Measurements from ENCODE around the gene PCDH9.

The PCDH9 gene

DNA sequence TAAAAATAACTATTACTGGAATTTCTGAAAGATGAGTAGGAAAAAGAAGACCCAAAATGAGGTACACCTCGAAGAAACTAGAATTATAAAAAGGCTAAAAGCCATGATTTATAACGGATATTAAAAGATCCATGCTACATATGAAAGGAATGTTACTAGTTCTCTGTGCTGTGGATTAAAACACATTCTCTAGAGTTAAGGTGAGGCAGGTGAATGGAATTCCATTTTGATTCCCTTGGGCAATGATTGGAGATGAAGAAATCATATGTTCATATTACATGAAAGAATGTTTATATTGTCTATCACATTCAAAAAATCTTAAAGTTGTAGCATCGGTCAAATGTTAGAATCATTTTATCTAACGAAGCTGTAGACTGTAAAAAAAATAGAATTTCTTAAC lies 783.7 kb downstream of the PCDH9 start:
- Histone ChIP-seq H3K27ac (ENCODE audit: low read depth, low read length, poor library complexity, severe bottlenecking) (no peak overlapping the region), H3K36me3 (ENCODE audit: insufficient read depth, low read length) (no peaks in the 10 kb centered on the region), H4K20me1 (ENCODE audit: insufficient read depth, low read length) (no peaks in the 10 kb centered on the region), H3K4me3 (ENCODE audit: low read depth, low read length, poor library complexity, severe bottlenecking) (no peak overlapping the region), H3K4me1 (ENCODE audit: insufficient read depth, low read length, severe bottlenecking) (no peaks in the 10 kb centered on the region), H3K27me3 (ENCODE audit: insufficient read depth, low read length) (no peaks in the 10 kb centered on the region), H3F3A (ENCODE audit: insufficient read depth, low read length) (no peaks in the 10 kb centered on the region), H3K9ac (ENCODE audit: low read length) (no peak overlapping the region), H3K9me3 (ENCODE audit: low read length) (no peaks in the 10 kb centered on the region), H3K79me2 (ENCODE audit: insufficient read depth, low read length) (no peaks in the 10 kb centered on the region), H2AFZ (ENCODE audit: low read length) (peak overlapping the region; percentile 85), H3K4me2 (ENCODE audit: low read length) (no peak overlapping the region), H3K9me2 (ENCODE audit: low read depth, low read length) (no peaks in the 10 kb centered on the region)
- TF ChIP-seq, protein P1, sequence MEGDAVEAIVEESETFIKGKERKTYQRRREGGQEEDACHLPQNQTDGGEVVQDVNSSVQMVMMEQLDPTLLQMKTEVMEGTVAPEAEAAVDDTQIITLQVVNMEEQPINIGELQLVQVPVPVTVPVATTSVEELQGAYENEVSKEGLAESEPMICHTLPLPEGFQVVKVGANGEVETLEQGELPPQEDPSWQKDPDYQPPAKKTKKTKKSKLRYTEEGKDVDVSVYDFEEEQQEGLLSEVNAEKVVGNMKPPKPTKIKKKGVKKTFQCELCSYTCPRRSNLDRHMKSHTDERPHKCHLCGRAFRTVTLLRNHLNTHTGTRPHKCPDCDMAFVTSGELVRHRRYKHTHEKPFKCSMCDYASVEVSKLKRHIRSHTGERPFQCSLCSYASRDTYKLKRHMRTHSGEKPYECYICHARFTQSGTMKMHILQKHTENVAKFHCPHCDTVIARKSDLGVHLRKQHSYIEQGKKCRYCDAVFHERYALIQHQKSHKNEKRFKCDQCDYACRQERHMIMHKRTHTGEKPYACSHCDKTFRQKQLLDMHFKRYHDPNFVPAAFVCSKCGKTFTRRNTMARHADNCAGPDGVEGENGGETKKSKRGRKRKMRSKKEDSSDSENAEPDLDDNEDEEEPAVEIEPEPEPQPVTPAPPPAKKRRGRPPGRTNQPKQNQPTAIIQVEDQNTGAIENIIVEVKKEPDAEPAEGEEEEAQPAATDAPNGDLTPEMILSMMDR (IDR thresholded peaks at IDR 0.05; ENCODE audit: low read length) = no peak
- no peak for TF ChIP-seq EZH2 (IDR thresholded peaks at IDR 0.05; ENCODE audit: borderline replicate concordance, low read length)

DNA sequence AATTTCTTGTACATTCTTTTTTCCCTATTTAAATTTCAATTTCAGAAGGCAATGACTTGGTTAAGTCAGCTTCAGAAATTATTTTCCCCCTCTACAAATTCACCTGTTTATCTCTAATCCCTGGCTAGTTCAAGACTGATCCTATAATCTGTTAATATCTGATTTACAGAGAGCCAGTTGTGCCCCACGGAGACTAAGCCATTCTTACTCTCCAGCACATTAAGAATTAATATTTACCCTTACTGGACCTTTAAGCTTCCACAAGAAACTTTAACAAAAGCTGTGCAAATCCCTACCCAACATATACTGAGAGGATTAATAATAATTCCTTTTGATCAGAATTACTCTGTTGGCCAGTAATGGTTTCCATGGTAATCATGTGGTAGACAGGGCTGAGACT lies 786.2 kb downstream of the PCDH9 start:
- no peak overlapping the region for H3K27ac ChIP-seq (ENCODE audit: low read depth, low read length, poor library complexity, severe bottlenecking)
- no peaks in the 10 kb centered on the region for H3K9me2 ChIP-seq (ENCODE audit: low read depth, low read length)
- no peak overlapping the region for H3K9ac ChIP-seq (ENCODE audit: low read length)
- H3F3A ChIP-seq (ENCODE audit: insufficient read depth, low read length) = no peaks in the 10 kb centered on the region
- TF ChIP-seq, protein P1 (IDR thresholded peaks at IDR 0.05; ENCODE audit: low read length) = no peak
- no peak for TF ChIP-seq EZH2 (IDR thresholded peaks at IDR 0.05; ENCODE audit: borderline replicate concordance, low read length)
- peak overlapping the region; percentile 15; the same call in 1 of the 2 replicates for H2AFZ ChIP-seq (ENCODE audit: low read length)
- no peaks in the 10 kb centered on the region for H3K9me3 ChIP-seq (ENCODE audit: low read length)
- no peak overlapping the region for H3K4me3 ChIP-seq (ENCODE audit: low read depth, low read length, poor library complexity, severe bottlenecking)
- no peak overlapping the region for H3K4me2 ChIP-seq (ENCODE audit: low read length)
- H3K4me1 ChIP-seq (ENCODE audit: insufficient read depth, low read length, severe bottlenecking) = peaks cover 7% of the 10 kb centered on the region
- no peaks in the 10 kb centered on the region for H3K36me3 ChIP-seq (ENCODE audit: insufficient read depth, low read length)
- no peaks in the 10 kb centered on the region for H3K27me3 ChIP-seq (ENCODE audit: insufficient read depth, low read length)
- no peaks in the 10 kb centered on the region for H4K20me1 ChIP-seq (ENCODE audit: insufficient read depth, low read length)
- no peaks in the 10 kb centered on the region for H3K79me2 ChIP-seq (ENCODE audit: insufficient read depth, low read length)

DNA sequence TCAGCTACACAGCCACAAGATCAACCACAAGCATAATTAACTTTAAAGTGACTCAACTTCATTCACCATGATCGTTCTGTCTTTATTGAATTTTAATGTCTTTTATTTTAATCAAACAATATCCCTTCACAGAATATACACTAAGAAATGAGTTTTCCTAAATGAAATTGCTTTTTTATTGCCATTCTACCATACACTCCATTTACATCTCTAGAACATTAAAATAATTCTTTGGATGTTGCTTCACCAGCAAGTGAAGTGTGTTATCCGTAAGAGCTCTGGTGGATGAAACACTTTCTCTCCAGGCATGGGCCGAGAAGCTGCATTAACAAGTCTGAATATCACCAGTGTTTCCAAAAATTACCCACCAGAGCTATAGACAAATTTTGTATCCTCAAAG lies 789.2 kb downstream of the PCDH9 start:
- Histone ChIP-seq H3K9ac (ENCODE audit: low read length) (no peak overlapping the region), H3K4me1 (ENCODE audit: insufficient read depth, low read length, severe bottlenecking) (peaks cover 7% of the 10 kb centered on the region), H3K27ac (ENCODE audit: low read depth, low read length, poor library complexity, severe bottlenecking) (no peak overlapping the region), H3K36me3 (ENCODE audit: insufficient read depth, low read length) (no peaks in the 10 kb centered on the region), H3K4me3 (ENCODE audit: low read depth, low read length, poor library complexity, severe bottlenecking) (no peak overlapping the region), H3K9me3 (ENCODE audit: low read length) (peaks cover 11% of the 10 kb centered on the region; the same call in 1 of the 2 replicates), H4K20me1 (ENCODE audit: insufficient read depth, low read length) (no peaks in the 10 kb centered on the region), H3K27me3 (ENCODE audit: insufficient read depth, low read length) (no peaks in the 10 kb centered on the region), H2AFZ (ENCODE audit: low read length) (peak overlapping the region; percentile 66; the same call in 1 of the 2 replicates), H3F3A (ENCODE audit: insufficient read depth, low read length) (no peaks in the 10 kb centered on the region), H3K9me2 (ENCODE audit: low read depth, low read length) (no peaks in the 10 kb centered on the region), H3K79me2 (ENCODE audit: insufficient read depth, low read length) (no peaks in the 10 kb centered on the region), H3K4me2 (ENCODE audit: low read length) (no peak overlapping the region)
- TF ChIP-seq, protein P1 (IDR thresholded peaks at IDR 0.05; ENCODE audit: low read length) = no peak
- TF ChIP-seq EZH2 (IDR thresholded peaks at IDR 0.05; ENCODE audit: borderline replicate concordance, low read length) = no peak

Measured in OCI-LY1 (cell line).